Colon (tissue), 2 donors: ENCODE data around the gene KCNK3.

Experiments used
- FAIRE-seq: peaks from 2 replicates; lab custom pipeline; 2012; peaks lifted over from hg19 to GRCh38; lab: Jason Lieb, UNC
- donor health status: control.
- donor health status: control.

KCNK3 gene

DNA sequence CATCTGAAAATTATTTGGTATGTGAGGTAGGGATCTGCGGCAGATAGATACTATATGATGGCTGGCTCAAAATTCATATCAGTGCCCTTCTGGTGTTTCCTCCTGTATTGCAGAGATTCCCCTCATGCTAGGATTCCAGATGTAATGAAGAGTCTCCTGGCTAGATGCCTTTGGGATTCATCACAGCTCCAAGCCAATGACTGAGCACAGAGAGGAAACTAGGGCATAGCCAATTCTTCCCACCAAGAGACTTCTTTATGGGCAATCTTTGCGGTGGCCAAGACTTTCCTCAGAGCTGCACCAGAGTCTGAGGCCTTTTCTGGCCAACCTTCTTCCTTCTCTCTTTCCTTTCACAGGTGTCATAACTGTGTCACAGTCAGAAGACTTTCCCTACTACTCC is 25.9 kb upstream of the KCNK3 start:
- FAIRE-seq, result no peak

DNA sequence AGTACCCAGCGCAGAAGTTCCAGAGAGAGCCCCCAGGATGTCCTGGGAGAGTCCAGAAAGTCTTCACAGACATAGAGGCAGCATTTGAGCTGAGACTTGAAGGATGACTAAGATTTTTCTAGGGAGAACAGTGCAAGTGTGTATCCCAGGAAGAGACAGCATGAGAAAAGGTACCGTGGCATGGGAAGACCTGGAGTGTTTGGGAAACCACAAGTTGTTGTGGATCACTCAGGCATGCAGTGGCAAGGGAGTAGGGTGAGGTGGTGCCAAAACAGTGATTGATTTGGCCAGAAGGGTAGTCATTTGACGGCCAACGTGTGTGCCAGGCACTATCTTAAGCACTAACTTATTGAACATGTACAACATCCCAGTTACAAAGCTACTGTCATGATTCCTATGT is 24.5 kb upstream of the KCNK3 start:
- no peak for FAIRE-seq

DNA sequence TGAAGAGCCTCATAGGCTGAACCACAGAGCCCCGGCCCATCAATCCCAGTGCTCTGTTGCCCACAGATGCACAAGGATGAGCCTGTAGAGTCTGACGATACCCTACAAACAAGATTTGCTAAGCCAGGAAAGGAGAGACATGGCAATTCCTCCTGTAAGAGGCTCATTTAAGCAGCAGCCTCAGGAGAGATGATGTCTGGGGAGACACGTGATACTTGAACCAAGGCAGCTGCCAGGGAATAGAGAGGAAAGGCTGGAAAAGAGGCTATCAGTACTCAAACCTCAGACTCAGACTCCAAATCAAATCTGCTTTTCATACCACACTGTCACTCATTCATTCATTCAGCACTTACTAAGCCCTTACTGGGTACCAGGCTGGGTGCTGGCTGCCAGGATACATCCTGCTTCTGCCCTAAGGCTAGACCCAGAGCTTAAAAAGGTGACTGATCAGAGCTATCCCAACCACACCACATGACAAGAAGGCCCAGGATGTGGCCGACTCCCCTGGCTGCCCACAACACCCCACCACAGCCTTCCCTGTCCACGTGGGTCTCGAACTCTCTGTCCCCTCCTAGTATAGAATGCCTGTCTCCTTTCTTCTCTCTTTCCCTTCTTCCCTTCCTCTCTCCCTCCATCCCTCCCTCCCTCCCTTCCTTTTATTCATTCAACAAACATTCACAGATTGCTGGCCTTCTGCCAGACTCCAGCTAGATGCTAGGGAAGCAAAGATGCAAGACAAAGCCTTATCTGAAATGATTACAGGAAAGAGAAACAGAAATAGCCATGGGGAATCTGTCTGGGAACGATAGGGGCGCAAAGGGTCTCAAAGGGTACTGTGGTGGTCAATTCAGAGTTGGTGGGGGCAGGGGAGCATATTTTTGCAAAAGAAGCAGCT is 23.4 kb upstream of the KCNK3 start:
- FAIRE-seq, result no peak

DNA sequence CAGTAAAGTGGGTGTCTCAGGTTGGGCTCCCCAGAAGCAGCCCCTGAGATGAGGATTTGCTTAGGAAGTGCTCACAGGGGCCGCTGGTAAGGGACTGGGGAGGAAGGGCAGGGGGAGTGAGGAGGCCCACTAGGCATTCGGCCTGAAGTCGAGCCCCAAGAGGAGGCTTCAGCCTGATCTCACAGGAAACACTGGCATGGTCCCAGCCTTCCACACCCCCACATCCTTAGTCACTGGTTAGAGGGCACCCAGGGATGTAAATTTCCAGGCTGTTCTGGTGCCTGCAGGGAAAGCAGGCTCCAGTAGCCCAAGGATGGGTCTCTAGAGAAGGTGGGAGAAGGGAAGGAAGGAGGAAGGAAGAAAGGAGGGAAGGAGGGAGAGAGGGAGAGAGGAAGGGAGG is 22.4 kb upstream of the KCNK3 start:
- FAIRE-seq, result no peak

DNA sequence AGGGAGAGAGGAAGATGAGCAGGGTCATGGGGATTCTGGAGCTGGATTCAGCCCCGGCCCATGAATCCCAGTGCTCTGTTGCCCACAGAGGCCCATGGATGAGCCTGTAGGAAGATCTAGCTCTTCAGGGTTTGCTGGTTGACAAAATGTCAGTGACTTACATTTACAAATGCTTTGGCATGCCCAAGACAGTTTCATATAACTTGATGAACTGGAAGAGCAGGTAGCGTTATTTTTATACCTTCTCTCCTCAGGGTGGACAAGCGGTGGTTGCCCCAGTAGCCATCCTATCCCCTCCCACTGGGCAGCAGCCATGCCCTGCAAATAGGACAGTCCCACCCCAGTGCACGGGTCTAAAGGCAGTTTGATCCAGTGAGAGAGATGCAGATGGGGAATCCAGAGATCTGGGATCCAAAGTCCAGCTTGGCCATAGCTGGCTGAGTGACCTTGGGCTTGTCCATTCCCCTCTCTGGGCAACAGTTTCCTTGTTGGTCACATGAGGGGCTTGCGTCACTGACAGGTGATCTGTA is 21.5 kb upstream of the KCNK3 start:
- FAIRE-seq, result no peak

DNA sequence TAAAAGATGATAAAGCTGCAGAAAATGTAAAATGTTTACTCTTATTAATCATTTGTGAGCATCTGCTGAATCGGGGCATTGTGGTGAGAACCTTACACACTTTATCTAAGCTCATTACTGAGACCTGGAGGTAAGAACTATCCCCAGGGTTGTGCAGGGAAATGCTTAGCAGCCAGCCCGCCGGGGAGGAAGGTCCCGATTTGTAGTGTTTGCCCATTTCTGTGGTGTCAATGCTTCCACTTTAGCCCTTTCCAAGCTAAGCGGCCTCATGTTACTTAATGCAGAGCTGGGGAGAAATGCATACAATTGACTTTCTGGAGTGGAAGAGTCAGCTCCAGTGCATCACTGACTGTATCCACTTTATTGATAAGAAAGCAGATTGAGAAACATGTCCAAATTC is 20.8 kb upstream of the KCNK3 start:
- FAIRE-seq, result no peak

DNA sequence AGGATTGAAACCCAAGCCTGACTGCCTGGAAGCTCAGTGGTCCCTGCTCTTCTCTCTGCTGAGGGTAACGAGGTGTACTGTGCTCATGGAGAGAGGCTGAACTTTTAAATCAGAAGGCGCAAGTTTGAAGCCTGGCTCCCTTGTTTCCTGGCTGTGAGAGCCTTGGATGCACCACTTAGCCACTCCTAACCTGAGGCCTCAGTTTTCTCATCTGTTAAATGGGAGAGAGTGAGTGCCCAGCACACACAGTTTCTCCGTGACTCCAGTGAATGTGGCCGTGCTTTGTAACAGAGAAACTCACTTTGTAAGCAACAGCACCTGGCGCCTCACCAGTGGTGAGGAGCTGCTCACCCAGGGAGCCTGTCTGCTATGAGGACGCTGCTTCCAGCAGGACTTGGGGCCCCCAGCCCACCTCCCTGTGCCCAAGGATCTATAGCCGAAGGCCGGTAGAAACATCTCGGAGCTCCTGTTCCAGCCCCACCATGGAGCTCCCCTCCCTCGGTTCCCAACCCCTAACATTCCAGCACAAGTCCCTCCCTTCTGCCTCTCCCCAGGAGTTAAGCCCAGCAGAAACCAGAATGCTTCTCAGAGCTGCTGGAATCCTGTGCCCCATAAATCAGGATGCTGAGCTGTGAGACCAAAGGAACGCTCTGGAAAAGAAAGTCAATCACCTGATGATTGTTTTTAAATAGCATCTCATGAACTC is 20.3 kb upstream of the KCNK3 start:
- FAIRE-seq, result no peak

DNA sequence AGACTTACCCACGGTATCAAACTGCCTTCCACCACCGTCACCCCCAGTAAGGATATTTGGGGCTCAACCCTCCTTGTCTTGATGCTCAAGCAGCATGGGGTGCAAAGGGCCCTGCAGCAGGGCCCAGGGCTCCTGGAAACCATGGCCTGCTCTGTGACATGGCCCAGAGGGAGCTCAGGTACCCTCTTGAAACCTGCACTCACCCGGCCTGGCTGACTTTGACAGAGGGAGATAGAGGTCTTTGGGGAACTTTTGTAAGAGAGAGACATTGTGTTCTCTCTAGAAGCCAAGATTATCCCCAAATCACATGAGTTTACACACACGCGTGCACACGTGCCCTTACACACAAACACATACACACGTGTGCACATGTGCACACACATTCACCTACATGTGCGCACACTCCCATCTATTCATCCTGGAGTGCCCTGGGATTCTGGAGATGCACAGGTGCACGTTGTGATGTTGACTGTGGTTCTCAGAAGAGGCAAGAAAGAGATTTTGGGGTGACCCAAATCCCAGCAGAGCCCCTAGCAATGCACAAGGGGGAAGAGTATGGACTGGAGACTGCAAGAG is 19.6 kb upstream of the KCNK3 start:
- FAIRE-seq, result no peak

DNA sequence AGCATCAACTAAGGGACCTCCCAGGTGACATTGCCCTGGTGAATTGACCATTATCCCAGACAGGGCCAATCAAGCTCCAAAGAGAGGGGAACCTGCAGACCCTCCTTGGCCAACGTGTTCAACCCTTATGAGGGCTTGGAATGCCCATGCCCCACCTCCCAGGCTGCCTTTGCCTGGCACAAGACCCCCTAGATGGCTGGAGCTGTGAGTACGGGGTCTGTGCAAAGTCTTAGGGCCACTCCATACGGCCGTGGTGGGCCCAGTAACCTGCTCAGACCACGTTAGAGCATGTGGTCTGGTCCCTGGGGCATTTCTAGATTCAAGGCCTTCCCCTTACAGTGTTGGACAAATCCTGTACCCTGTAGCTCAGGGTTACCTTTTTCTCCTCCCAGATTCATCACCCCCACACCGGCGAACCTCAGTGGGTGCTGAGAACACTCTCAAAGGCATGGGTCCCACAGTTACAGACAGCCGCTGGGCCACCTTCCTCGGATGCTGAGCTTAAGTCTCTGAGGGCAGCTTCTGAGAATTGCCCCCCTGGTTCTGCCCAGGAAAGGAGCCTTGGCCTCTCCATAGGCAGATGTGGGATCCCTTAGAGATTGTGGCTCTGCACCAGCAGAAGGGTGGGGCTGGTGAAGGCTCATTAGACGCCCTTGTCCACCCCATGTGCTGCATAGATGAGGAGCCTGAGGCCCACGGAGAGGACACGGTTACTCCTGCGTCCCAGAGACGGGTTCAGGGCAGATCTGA is 18.3 kb upstream of the KCNK3 start:
- FAIRE-seq, result no peak

DNA sequence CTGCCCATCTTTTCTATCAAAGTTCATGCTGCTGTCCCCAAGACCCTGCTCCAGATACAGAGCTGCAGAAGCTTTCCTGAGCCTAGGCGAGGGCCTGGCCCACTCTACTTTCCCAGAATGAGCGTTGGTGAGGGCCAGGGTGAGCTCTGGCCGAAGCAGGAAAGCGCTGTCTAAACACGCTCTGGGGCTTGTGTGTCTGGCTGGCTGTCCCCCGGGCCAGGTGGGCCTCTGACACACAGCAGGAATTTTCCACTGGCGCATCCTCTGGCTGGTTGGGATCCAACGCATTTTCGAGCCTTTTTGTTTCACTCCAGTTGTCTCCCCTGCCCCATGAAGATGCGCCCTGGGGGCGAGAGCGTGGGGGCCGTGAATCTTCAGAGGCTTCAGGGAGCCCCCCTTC is 17.8 kb upstream of the KCNK3 start:
- no peak for FAIRE-seq

DNA sequence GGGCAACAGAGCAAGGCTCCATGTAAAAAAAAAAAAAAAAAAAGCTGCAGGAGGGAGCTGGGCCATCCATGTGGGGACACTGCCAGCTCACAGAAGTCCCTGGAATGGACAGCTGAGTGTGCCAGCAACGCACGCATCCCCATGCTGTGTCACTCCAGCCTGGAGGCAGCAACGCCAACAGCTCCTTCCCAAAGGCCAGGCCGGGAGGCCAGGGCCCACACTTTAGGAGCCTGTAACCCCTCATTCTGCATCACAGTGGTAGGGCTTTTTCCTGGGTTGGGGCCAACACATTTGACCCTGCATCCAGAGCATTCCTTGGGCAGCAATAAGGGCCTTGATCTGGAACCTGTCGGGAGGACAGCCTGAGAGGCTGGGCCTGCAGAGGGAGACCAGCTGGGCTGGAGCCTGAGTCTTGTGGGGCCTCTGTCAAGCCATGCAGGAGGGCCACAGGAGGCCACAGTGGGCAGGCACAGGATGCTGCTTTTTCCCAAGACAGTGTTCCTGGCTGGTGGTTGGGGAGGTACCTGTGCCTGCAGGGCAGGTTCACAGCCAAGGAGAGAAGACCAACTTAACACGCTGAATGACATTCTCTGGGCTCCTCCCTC is 16.8 kb upstream of the KCNK3 start:
- no peak for FAIRE-seq

DNA sequence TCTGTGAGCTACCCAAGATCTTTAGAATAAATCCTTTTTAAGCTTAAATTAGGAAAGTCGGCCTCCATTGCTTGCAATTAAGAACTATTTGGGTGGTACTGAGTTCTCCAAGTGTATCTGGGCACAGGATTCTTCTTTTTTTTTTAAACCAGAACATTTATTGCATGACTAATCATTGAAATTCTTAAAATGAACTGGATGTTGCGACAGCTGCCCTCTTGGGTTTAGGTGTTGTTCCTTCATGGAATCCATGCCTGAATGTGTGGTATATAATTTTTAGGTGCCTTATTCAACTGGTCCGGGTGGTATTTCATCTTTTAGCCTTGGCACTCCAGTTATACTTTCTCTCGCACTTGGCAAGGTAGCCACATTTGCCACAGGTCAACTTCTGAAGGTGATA is 14.5 kb upstream of the KCNK3 start:
- no peak for FAIRE-seq

DNA sequence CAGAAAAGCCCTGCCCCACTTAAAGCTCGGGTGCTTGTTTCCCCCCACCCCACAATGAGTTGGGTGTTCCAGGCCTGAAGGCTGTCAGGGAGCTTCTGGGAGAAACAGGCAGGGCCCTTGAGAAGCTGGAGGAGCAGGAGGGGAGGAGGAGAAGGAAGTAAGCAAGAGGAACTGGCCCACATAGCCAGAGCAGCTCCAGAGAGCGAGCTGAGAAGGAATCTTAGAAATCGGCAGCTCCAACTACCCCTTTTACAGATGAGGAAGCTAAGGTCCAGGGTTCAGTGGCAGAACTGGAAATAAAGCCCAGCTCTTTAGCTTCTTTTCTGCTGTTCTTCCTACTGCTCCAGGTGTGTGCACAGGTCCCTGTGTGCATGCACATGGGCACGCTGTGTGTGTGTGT is 12.7 kb upstream of the KCNK3 start:
- FAIRE-seq, result no peak

DNA sequence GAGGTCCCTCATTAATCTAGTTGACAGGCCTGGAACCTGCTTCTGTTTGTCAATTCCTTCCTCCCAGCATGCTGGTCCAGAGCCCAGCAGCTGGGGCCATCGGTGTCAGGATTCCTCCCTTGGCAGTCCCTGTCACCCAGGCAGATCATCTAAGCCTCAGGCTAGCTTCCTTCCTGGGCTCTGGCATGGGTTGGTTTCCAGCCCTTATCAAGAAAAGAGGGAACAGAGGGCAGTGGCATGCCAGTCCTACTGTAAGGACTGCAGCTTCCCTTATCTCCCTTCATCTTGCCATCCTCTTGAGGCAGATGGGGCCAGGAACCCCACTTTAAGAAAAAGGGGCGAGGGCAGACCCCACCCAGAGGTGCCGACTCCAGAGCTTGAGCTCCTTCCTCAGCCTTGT is 10.9 kb upstream of the KCNK3 start:
- FAIRE-seq, result no peak

DNA sequence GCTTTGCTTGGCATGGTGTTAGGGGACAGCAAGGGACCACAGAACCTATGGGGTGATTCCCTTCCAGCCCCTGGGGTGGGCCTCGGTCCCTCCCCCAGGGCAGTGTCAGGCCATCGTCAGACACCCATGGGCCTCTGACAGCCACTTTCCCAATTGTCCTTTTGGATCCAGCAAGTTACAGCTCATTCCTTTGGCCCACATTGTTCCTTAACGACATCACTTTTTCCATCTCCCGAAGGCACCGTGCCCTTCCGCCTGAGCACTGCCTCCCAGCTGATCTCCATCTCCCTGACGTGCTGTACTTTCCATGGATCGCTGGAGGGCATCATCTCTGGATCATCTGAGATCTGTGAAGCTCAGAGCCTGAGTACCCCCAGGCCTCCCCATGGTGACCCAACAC is 10.4 kb upstream of the KCNK3 start:
- no peak for FAIRE-seq

DNA sequence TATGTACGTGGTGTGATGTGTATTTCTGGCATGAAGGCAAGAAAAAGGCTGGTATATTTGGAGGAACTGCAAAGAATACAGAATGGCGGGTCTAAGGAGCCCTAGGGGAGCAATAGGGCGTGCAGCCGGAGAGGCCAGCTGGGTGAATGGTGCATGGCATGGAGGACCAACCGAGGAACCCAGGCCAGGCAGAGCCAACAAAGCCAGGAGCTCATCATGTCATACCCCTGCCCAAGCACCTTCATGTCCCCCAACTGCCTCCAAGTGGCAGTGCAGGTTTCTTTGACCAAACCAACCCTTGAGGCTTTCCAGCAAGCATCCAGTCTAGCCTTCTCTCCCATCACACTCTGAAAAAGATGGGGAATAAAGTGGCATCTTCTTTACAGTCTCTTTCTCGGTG is 8.9 kb upstream of the KCNK3 start:
- FAIRE-seq, result no peak

DNA sequence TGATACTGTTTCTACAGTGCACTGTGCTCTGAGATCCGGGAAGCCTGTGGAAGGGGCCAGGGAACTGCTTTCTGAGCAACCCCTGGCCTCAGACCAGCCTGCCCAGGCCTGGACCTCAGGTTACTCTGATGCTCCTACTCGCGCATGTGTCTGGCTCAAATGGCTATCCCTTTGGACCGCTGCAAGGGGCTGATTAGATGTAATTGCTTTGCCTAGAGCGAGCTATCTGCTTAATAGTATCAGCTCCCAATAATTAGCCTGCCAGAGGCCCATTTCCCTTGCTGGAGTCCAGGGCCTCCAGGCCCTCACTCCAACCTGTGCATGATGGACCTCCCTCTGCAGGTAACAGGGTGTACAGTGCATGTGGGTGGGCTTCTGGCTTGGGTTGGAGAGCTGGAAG is 7.2 kb upstream of the KCNK3 start:
- no peak for FAIRE-seq

DNA sequence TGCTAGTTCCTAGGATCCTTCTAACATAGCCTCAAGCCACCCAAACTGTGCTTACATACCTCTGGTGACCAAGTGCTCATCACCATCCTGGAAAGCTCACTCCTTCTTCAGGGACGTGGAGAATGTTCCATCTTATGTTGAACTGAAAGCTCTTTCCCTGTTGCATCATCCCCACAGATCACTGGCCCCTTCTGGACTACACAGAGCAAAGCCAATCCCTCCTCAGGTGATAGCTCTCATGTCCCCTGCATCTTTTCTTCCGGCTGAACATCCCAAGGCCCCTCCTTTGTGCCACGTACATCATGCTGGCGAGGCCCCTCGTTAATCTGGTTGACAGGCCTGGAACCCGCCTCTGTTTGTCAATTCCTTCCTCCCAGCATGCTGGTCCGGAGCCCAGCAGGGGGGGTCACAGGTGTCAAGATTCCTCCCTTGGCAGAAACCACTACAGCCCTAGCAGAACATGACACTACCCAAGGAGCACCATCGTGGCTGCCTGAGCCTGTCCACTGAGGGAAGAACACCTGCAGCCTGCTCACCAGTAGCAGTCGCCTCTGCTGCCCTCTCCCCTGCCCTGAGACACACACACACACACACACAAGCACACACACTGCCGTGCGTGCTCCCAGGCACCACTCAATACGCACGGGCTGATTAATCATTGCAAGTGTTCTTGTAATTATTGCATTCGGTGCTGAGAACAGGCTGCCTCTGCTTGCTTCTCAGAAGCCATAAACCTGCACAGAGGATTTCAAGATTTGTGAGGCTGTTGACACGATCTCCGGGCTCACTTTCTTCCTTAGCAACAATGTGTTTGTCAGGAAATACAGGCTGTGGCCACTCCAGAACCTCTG is 6.3 kb upstream of the KCNK3 start:
- no peak for FAIRE-seq

DNA sequence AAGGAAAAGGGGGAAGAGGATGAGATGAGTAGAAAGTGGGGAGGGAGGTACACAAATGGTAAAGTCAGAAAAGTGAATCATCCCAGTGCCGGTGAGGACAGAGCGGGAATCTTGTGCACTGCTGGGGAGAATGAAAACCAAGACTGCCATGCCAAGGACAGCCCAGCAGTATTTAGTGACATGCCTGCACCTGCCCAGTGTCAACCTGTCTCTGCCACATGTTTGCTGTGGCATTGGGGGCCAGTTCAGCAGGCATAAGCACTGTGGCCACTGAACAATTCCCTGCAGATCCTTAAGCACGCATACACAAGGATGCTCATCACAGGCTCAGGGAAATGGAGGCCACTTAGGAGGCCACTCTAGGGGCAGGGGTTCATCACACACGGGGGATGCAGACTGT is 5.2 kb upstream of the KCNK3 start:
- no peak for FAIRE-seq

DNA sequence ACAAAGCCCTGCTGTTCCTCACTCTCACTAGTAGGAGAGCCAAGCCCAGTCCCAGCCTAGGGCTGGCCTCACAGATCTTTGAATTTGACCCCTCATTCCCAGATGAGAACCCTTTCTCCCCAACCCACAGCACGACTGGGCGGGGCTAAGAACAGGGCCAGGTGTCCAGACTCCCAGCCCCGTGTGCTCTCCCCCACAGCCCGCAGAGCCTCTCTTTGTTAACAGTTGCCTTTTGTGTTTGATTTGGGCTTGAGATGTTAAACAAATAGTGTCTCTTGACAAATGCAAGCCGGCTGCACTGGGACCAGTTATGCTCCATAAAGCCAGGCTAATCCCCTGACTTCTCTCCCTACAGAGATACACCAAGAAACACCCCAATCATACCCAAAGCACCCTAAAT is 4.7 kb upstream of the KCNK3 start:
- no peak for FAIRE-seq

DNA sequence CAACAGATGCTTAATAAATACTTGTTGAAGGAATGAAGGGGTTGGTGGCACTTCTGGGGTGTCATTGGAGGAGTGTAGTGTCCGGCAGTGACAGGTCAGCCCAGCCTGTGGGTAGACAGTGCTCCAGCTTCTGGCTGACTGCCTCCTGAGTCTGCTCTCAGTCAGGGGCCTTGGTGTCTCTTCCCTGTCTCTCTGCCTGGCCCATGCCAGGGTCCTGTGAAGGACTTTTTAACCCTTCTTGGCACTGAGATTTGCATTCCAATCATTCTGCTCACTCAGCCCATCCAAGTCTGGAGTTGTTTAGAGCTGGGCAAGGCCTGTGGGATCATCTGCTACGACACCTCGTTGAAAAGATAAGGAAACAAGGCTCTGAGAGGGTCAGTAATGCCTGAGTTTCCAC is 1.4 kb upstream of the KCNK3 start:
- no peak for FAIRE-seq
